GM12892 (cell line): ENCODE results near the gene POU2F3.

Experiments
- POLR2A ChIP-seq: IDR thresholded peaks from 2 replicates; pipeline ENCODE4 v1.6.1; 2011; ENCODE audit warnings: low read depth, low read length, control low read depth
- POLR2AphosphoS5 ChIP-seq: IDR thresholded peaks from 2 replicates; pipeline ENCODE4 v1.6.1; 2011; ENCODE audit warnings: low read depth, low read length, control low read depth

GRCh38 chr11:120215634-120216033 is 24.3 kb upstream of the POU2F3 start:
- TF ChIP-seq POLR2AphosphoS5 (no peak), POLR2A (no peak)
